RWPE2 (cell line): ENCODE data around the gene RPGRIP1.

ENCODE experiments used
- ATAC-seq: fragments of 200-7000 bp; cut with Tn5 transposase; 3 replicates; pipeline ENCODE4 v1.9.1; 2021; ENCODE audit warnings: low read depth
- DNase-seq: peaks from one replicate; pipeline ENCODE4 v3.0.0-alpha.2; 2020; ENCODE audit warnings: low spot score
- H3K27ac ChIP-seq: fragments of 450-650 bp; 2 replicates; pipeline ENCODE4 v1.5.1; 2017; ENCODE audit warnings: mild to moderate bottlenecking; ENCODE audit not compliant: poor library complexity, severe bottlenecking
- H3K27me3 ChIP-seq: fragments of 250-450 bp; sonication (Bioruptor Pico); 2 replicates; pipeline ENCODE4 v1.5.1; 2021; ENCODE audit warnings: mild to moderate bottlenecking, moderate library complexity; ENCODE audit not compliant: insufficient read depth, poor library complexity, severe bottlenecking
- H3K36me3 ChIP-seq: fragments of 250-450 bp; sonication (Bioruptor Pico); 2 replicates; pipeline ENCODE4 v1.5.1; 2020; ENCODE audit warnings: low read depth, mild to moderate bottlenecking, moderate library complexity
- H3K4me1 ChIP-seq: fragments of 250-450 bp; sonication (Bioruptor Pico); 2 replicates; pipeline ENCODE4 v1.5.1; 2021; ENCODE audit warnings: mild to moderate bottlenecking, moderate library complexity; ENCODE audit not compliant: insufficient read depth, poor library complexity, severe bottlenecking
- H3K4me3 ChIP-seq: fragments of 250-450 bp; sonication (Bioruptor Pico); 2 replicates; pipeline ENCODE4 v1.5.1; 2021; ENCODE audit warnings: mild to moderate bottlenecking, moderate library complexity; ENCODE audit not compliant: severe bottlenecking
- H3K9me3 ChIP-seq: fragments of 250-450 bp; sonication (Bioruptor Pico); 2 replicates; pipeline ENCODE4 v1.5.1; 2021; ENCODE audit warnings: mild to moderate bottlenecking, moderate library complexity; ENCODE audit not compliant: severe bottlenecking
- CTCF ChIP-seq: fragments of 450-650 bp; IDR thresholded peaks from one replicate; pipeline ENCODE4 v1.5.1; 2017; ENCODE audit warnings: mild to moderate bottlenecking, moderate library complexity; ENCODE audit not compliant: poor library complexity, severe bottlenecking

RPGRIP1 gene

GRCh38 chr14:21309238-21309636 is 29.4 kb downstream of the RPGRIP1 start:
- ATAC-seq: no peak
- no peak for TF ChIP-seq CTCF
- no peaks in the 10 kb centered on the region for H3K36me3 ChIP-seq
- H3K4me3 ChIP-seq: no peak overlapping the region
- H3K27me3 ChIP-seq: no peaks in the 10 kb centered on the region
- peaks cover 4% of the 10 kb centered on the region for H3K4me1 ChIP-seq
- H3K27ac ChIP-seq: peak overlapping the region; percentile 1
- DNase-seq: no peak
- H3K9me3 ChIP-seq: no peaks in the 10 kb centered on the region

GRCh38 chr14:21309956-21310355 is 30.1 kb downstream of the RPGRIP1 start:
- ATAC-seq (no peak), DNase-seq (no peak)
- Histone ChIP-seq H3K36me3 (no peaks in the 10 kb centered on the region), H3K27me3 (no peaks in the 10 kb centered on the region), H3K9me3 (no peaks in the 10 kb centered on the region), H3K27ac (no peak overlapping the region), H3K4me1 (peaks cover 4% of the 10 kb centered on the region), H3K4me3 (no peak overlapping the region)
- no peak for TF ChIP-seq CTCF

GRCh38 chr14:21311614-21312013 is 31.7 kb downstream of the RPGRIP1 start:
- ATAC-seq: no peak
- H3K4me3 ChIP-seq: no peak overlapping the region
- no peak for TF ChIP-seq CTCF

GRCh38 chr14:21313512-21313911 is 33.6 kb downstream of the RPGRIP1 start:
- DNase-seq (no peak), ATAC-seq (no peak)
- Histone ChIP-seq H3K4me1 (peaks cover 4% of the 10 kb centered on the region), H3K9me3 (no peaks in the 10 kb centered on the region), H3K36me3 (no peaks in the 10 kb centered on the region), H3K4me3 (no peak overlapping the region), H3K27me3 (no peaks in the 10 kb centered on the region), H3K27ac (no peak overlapping the region)
- TF ChIP-seq CTCF: no peak

More at GRCh38 chr14:21311614-21312013, 31.7 kb downstream of the RPGRIP1 start:
- peaks cover 4% of the 10 kb centered on the region for H3K4me1 ChIP-seq
- H3K27me3 ChIP-seq: no peaks in the 10 kb centered on the region
- no peaks in the 10 kb centered on the region for H3K9me3 ChIP-seq
- no peak for DNase-seq
- no peak overlapping the region for H3K27ac ChIP-seq
- H3K36me3 ChIP-seq: no peaks in the 10 kb centered on the region

- Histone ChIP-seq H3K27ac (no peak overlapping the region), H3K27me3 (no peaks in the 10 kb centered on the region), H3K36me3 (no peaks in the 10 kb centered on the region), H3K9me3 (no peaks in the 10 kb centered on the region), H3K4me1 (no peaks in the 10 kb centered on the region), H3K4me3 (no peak overlapping the region)
- no peak for TF ChIP-seq CTCF
- DNase-seq: no peak
- ATAC-seq: peak; percentile 27; the same call in 1 of the 3 replicates
These were observed 37.5 kb downstream of the RPGRIP1 start for GRCh38 chr14:21317398-21317797.
